ENCODE measurements around the gene TAOK3.
"Not testable (repeated sequence)": the region's sequence is repeated elsewhere in the genome, so short reads cannot be mapped to it uniquely, and the experiment has no call there.

Gene TAOK3

DNA sequence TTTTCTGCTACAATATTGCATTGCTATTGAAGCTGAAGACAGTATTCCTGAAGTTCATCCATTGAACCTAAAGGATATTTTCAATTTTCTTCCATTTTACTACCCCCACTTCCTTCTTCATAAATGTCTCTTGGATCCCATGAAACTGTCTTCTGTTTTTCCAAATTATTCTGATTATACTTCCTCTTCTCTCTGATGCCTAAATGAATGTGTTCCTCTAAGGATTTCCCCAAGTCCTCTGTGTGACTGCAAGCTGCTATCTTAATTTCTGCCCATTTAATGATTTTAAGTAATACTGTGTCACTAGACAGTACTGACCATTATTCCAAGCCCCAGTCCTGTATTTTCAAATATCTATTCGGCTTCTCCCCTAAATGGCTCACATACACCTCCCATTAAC, 102.9 kb downstream of the TAOK3 start:
- H3K27ac Mint-ChIP-seq = no peak overlapping the region
- H3K27me3 Mint-ChIP-seq (ENCODE audit: low read depth) = no peaks in the 10 kb centered on the region
- H3K4me1 Mint-ChIP-seq (ENCODE audit: low read depth) = peaks cover 12% of the 10 kb centered on the region
- H3K4me3 Mint-ChIP-seq = no peak overlapping the region
- H3K36me3 Mint-ChIP-seq (ENCODE audit: low read depth) = peaks cover 8% of the 10 kb centered on the region
- H3K9me3 Mint-ChIP-seq = no peaks in the 10 kb centered on the region

DNA sequence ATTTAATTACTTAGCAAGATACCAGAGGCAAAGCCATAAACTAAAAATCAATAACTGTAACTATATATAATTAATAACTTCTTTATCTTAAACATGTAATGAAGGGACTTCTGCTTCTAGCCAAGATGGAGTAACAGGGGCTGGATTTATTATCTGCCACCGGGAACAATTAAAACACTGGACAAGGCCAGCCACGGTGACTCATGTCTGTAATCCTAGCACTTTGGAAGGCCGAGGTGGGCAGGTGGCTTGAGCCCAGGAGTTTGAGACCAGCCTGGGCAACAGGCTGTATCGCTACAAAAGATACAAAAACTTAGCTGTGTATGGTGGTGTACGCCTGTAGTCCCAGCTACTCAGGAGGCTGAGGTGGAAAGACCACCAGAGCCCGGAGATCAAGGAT, 113.6 kb downstream of the TAOK3 start:
- Mint-ChIP-seq H3K4me3 (no peak overlapping the region), H3K36me3 (ENCODE audit: low read depth) (peaks cover 30% of the 10 kb centered on the region), H3K27me3 (ENCODE audit: low read depth) (no peaks in the 10 kb centered on the region), H3K4me1 (ENCODE audit: low read depth) (peaks cover 5% of the 10 kb centered on the region), H3K9me3 (peaks cover 7% of the 10 kb centered on the region), H3K27ac (no peak overlapping the region)

DNA sequence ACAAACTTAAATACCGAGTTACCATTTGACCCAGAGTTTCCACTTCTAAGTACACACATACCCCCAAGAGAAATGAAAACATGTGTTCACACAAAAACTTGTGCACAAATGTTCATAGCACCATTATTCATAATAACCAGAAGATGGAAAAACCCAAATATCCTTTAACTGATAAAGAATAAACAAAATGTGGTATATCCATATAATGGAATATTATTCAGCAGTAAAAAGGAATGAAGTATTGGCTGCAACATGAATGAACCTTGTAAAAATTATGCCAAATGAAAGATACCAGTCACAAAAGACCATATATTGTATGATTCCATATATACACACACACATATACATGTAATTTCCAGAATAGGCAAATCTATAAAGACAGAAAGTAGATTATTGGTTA, 116.4 kb downstream of the TAOK3 start:
- Mint-ChIP-seq H3K4me1 (ENCODE audit: low read depth) (peaks cover 3% of the 10 kb centered on the region), H3K36me3 (ENCODE audit: low read depth) (peaks cover 25% of the 10 kb centered on the region), H3K9me3 (peaks cover 7% of the 10 kb centered on the region), H3K27ac (no peak overlapping the region), H3K4me3 (no peak overlapping the region), H3K27me3 (ENCODE audit: low read depth) (no peaks in the 10 kb centered on the region)

DNA sequence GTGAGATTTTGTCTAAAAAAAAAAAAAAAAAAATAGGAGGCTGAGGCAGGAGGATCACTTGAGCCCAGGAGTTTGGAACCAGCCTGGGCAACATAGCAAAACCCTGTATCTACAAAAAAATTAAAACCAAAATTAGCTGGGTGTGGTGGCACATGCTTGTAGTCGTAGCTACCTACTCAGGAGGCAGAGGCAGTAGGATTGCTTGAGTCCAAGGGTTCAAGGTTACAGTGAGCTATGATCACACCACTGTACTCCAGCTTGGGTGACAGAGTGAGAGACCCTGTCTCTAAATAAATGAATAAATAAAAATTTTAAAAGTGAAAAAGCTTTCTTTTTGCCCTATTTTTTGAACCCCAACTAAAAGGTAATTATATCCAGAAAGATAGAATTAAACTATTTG, 123.2 kb downstream of the TAOK3 start:
- Mint-ChIP-seq H3K27me3 (ENCODE audit: low read depth) (no peaks in the 10 kb centered on the region), H3K9me3 (no peaks in the 10 kb centered on the region), H3K36me3 (ENCODE audit: low read depth) (peaks cover 6% of the 10 kb centered on the region), H3K4me1 (ENCODE audit: low read depth) (peaks cover 1% of the 10 kb centered on the region), H3K4me3 (no peak overlapping the region), H3K27ac (no peak overlapping the region)

DNA sequence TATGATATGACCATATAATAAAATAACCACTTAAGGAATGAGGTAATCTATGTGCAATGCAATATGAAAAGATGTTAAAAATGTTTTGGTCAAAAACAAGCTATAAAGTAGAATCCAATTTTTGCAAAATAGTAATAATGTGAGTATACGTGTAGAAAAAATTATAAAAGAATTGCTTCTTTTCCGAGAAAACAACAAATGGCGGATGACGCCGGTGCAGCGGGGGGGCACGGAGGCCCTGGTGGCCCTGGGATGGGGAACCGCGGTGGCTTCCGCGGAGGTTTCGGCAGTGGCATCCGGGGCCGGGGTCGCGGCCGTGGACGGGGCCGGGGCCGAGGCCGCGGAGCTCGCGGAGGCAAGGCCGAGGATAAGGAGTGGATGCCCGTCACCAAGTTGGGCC, 126.8 kb downstream of the TAOK3 start:
- not testable (repeated sequence) for H3K4me3 Mint-ChIP-seq; H3K27ac Mint-ChIP-seq; H3K27me3 Mint-ChIP-seq (ENCODE audit: low read depth); H3K36me3 Mint-ChIP-seq (ENCODE audit: low read depth); H3K4me1 Mint-ChIP-seq (ENCODE audit: low read depth); H3K9me3 Mint-ChIP-seq

DNA sequence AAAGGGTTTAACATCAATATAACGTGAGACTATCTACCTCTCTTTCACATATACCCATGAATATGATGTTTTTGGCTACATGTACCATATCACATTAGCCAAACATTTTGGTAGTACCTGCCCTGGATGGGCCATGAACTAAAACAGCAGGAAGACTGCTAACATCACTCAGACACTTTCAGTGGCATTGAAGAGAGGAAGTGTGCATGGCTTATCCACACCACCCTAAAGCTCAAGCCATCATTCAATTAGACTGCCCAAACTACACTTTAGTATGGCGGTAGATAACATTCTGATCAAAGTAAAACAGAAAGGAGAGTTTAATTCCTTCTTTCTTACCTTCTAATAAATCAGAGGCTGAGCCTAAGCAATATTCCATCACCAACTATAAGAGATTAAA, 133.8 kb downstream of the TAOK3 start:
- no peak overlapping the region for H3K27ac Mint-ChIP-seq
- peaks cover 9% of the 10 kb centered on the region for H3K4me1 Mint-ChIP-seq (ENCODE audit: low read depth)
- H3K9me3 Mint-ChIP-seq = no peaks in the 10 kb centered on the region
- H3K27me3 Mint-ChIP-seq (ENCODE audit: low read depth) = no peaks in the 10 kb centered on the region
- peaks cover 21% of the 10 kb centered on the region for H3K36me3 Mint-ChIP-seq (ENCODE audit: low read depth)
- H3K4me3 Mint-ChIP-seq = no peak overlapping the region

DNA sequence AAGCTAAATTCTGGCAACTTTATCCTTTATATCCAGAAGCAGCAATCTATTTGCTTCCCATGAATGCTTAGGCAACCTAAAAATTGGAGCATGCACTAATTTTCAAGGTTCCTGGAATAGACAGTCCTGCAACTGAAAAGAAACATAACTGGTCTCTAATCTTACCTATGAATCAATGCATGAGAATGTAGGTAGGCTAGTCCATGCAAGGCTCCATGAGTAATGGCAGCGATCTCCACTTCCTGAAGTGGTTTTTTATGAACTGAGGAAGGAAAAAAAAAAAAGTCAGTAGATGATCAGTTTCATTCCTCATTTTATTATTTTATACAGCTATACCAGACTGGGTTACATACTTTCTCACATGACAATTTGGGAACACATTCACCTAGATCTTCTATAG, 134.8 kb downstream of the TAOK3 start:
- H3K27ac Mint-ChIP-seq = no peak overlapping the region
- H3K9me3 Mint-ChIP-seq = peaks cover 4% of the 10 kb centered on the region
- no peaks in the 10 kb centered on the region for H3K27me3 Mint-ChIP-seq (ENCODE audit: low read depth)
- H3K4me1 Mint-ChIP-seq (ENCODE audit: low read depth) = peaks cover 9% of the 10 kb centered on the region
- H3K36me3 Mint-ChIP-seq (ENCODE audit: low read depth) = peaks cover 23% of the 10 kb centered on the region
- H3K4me3 Mint-ChIP-seq = no peak overlapping the region

DNA sequence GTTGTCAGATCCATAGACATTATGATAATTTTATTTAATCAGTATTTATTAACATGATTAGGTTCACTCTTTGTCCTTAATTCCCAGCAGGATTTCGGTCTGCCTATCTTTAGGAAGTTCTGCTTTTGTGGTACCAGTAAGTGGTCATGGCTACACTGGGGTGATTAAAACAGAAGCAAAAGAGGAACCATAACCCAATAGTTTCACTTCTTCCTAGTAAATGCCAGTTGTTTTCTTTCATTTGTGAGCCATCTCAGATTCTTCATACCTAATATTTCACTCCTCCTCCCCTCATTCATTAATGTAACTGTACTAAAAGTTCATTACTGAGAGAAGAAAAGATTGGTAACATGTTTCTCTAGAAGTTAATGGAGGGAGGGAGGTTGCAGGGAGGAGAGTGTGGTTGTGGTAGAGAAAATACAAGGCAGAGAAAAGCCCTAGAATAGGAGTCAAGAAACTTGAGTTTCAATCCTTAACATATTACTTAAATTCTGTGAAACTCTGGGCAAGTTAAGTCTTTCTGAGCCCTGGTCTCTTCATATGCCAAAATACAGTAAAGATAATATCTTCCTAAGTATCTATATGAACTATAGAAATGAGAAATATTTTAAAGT, 135.5 kb downstream of the TAOK3 start:
- Mint-ChIP-seq H3K9me3 (peaks cover 4% of the 10 kb centered on the region), H3K4me3 (no peak overlapping the region), H3K36me3 (ENCODE audit: low read depth) (peaks cover 29% of the 10 kb centered on the region), H3K27me3 (ENCODE audit: low read depth) (no peaks in the 10 kb centered on the region), H3K27ac (no peak overlapping the region), H3K4me1 (ENCODE audit: low read depth) (peaks cover 9% of the 10 kb centered on the region)

DNA sequence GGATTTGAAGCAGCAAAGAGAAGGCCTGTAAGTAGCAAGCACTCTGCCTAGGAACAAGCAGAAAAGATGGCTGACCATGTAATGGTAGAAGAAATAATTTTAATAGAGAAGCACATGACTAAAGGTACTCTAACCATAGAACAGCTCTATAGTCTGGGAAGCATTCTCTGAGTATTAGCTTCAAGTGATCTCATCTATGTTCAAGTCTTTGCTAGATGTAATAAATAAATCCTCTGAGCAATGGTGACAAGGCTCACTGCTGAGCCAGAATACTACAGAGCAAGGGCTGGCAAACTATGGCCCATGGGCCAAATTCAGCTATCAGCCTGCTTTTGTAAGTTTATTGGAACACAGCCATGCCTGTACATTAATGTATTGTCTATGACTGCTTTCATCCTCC, 152.0 kb downstream of the TAOK3 start:
- Mint-ChIP-seq H3K9me3 (no peaks in the 10 kb centered on the region), H3K4me3 (no peak overlapping the region), H3K27me3 (ENCODE audit: low read depth) (no peaks in the 10 kb centered on the region), H3K36me3 (ENCODE audit: low read depth) (peaks cover 2% of the 10 kb centered on the region), H3K4me1 (ENCODE audit: low read depth) (no peaks in the 10 kb centered on the region), H3K27ac (no peak overlapping the region)

DNA sequence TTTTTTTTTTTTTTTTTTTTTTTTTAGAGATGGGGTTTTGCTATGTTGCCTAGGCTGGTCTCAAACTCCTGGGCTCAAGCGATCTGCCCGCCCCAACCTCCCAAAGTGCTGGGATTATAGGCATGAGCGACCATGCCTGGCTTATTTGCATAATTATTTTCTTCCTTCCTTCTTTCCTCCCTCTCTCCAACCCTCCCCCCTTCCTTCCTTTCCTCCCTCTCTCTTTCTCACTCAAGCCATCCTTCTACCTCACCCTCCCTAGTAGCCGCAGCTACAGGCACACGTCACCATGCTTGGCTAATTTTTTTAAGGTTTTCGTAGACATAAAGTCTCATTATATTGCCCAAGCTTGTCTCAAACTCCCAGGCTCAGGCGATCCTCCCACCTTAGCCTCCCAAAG, 152.9 kb downstream of the TAOK3 start:
- Mint-ChIP-seq H3K4me3 (no peak overlapping the region), H3K27me3 (ENCODE audit: low read depth) (no peaks in the 10 kb centered on the region), H3K9me3 (no peaks in the 10 kb centered on the region), H3K27ac (no peak overlapping the region), H3K4me1 (ENCODE audit: low read depth) (no peaks in the 10 kb centered on the region), H3K36me3 (ENCODE audit: low read depth) (peaks cover 2% of the 10 kb centered on the region)

DNA sequence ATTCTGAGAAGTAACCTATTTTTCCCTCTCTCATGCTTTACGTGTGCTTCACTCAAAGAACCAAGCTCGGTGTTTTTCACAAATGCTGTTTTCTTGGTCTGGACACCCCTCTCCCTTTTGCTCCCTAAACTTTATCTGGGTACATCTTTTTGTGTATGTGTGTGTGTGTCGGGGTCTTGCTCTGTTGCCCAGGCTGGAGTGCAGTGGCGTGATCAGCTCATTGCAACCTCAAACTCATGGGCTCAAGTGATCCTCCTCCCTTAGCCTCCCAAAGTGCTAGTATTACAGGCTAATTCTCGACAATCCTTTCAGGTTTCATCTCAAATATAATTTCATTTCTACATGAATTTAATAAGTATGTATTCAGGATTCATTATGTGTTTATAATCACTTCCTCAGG, 153.6 kb downstream of the TAOK3 start:
- no peaks in the 10 kb centered on the region for H3K9me3 Mint-ChIP-seq
- no peak overlapping the region for H3K4me3 Mint-ChIP-seq
- H3K27me3 Mint-ChIP-seq (ENCODE audit: low read depth) = no peaks in the 10 kb centered on the region
- no peaks in the 10 kb centered on the region for H3K4me1 Mint-ChIP-seq (ENCODE audit: low read depth)
- H3K27ac Mint-ChIP-seq = no peak overlapping the region
- H3K36me3 Mint-ChIP-seq (ENCODE audit: low read depth) = peaks cover 2% of the 10 kb centered on the region

DNA sequence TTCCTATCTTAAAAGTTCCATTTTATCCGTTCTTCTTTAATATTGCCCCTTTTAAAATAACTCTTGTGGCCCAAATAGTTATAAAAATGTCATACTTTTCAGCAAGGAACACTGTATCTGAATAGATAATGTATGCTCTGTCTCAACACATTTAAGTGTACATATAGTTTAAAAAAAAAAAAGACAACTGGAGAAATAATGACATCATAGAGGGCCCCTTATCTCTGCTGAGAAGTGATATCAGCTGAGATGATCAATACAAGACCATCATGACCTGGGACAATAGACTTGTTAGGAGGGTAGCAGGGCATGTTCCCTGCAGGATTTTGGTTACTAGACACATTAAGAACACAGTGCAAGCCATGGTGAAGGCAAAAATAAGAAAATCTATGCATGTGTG, 159.3 kb downstream of the TAOK3 start:
- Mint-ChIP-seq H3K9me3 (no peaks in the 10 kb centered on the region), H3K36me3 (ENCODE audit: low read depth) (peaks cover 16% of the 10 kb centered on the region), H3K4me3 (no peak overlapping the region), H3K27me3 (ENCODE audit: low read depth) (no peaks in the 10 kb centered on the region), H3K27ac (no peak overlapping the region), H3K4me1 (ENCODE audit: low read depth) (no peaks in the 10 kb centered on the region)

DNA sequence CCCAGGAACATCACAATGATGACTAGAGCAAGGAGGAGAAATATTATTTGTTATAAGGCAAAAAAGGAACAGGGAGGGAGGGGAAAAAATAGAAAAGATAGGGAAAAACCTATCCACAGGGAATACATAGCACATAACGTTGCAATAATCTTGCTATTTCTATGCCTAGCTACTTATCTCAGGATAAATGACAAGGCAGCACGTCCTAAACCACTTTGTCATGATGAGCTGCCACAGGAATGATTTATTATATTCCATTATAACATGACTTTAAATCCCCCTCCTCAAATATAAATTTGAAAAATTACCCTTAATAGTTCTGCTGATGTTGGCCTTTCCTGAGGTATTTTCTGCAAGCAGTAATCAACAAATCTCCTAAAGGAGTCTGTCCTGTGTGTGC, 160.1 kb downstream of the TAOK3 start:
- no peaks in the 10 kb centered on the region for H3K9me3 Mint-ChIP-seq
- peaks cover 20% of the 10 kb centered on the region for H3K36me3 Mint-ChIP-seq (ENCODE audit: low read depth)
- no peak overlapping the region for H3K4me3 Mint-ChIP-seq
- no peak overlapping the region for H3K27ac Mint-ChIP-seq
- H3K4me1 Mint-ChIP-seq (ENCODE audit: low read depth) = no peaks in the 10 kb centered on the region
- H3K27me3 Mint-ChIP-seq (ENCODE audit: low read depth) = no peaks in the 10 kb centered on the region

DNA sequence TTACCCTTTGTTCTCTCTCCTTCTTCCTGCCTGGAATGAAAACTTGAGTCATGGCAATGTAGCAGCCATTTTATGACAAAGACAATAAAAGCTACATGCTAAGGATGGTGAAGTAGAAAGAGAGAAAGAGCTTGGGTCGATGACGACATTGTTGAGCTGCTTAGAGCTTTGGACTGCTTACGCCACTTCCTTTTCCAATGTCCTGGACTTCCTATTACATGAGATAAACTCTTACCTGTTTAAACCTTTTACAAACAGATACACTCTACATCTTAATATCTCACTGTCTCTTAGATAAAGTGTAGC, 166.6 kb downstream of the TAOK3 start:
- peaks cover 7% of the 10 kb centered on the region for H3K4me1 Mint-ChIP-seq (ENCODE audit: low read depth)
- H3K4me3 Mint-ChIP-seq = no peak overlapping the region
- peak overlapping the region; percentile 41 for H3K27ac Mint-ChIP-seq
- no peaks in the 10 kb centered on the region for H3K9me3 Mint-ChIP-seq
- H3K36me3 Mint-ChIP-seq (ENCODE audit: low read depth) = peaks cover 6% of the 10 kb centered on the region
- H3K27me3 Mint-ChIP-seq (ENCODE audit: low read depth) = no peaks in the 10 kb centered on the region

DNA sequence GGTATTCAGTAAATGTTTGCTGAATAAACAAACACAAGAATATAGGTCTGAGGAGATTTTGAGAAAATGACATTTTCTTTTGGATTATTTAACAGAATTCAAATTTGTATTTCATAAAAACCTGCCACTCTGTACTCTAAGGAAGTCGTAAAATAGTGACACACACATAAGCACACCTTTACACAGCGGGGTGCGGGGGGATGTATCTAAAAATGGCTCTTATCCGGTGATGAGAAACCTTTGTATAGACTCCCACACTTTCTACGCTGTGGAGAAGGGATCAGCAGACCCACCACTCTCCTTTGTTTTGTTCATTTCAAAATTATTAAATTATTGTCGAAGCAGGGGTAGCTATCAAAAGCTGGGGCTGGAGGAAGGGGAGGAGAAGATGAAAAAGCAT, 178.7 kb downstream of the TAOK3 start:
- no peaks in the 10 kb centered on the region for H3K9me3 Mint-ChIP-seq
- no peak overlapping the region for H3K27ac Mint-ChIP-seq
- H3K4me1 Mint-ChIP-seq (ENCODE audit: low read depth) = no peaks in the 10 kb centered on the region
- H3K27me3 Mint-ChIP-seq (ENCODE audit: low read depth) = no peaks in the 10 kb centered on the region
- peaks cover 21% of the 10 kb centered on the region for H3K36me3 Mint-ChIP-seq (ENCODE audit: low read depth)
- H3K4me3 Mint-ChIP-seq = no peak overlapping the region

DNA sequence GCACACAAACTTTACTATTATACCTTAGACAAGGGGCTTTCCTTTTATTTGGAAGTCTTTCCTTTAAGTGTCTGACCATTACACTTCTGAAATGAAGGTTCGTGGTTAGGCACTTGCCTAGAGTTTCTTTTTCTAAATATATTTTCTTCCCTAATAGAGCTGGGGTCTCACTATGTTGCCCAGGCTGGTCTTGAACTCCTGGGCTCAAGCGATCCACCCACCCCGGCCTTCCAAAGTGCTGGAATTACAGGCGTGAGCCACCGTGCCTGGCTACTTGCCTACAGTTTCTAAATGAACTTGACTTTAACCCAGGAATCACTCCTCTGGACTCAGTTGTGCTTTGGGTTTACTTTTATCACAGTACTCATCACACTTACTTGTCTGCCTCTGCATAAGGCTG, 179.2 kb downstream of the TAOK3 start:
- Mint-ChIP-seq H3K9me3 (no peaks in the 10 kb centered on the region), H3K36me3 (ENCODE audit: low read depth) (peaks cover 20% of the 10 kb centered on the region), H3K4me3 (no peak overlapping the region), H3K4me1 (ENCODE audit: low read depth) (no peaks in the 10 kb centered on the region), H3K27me3 (ENCODE audit: low read depth) (no peaks in the 10 kb centered on the region), H3K27ac (no peak overlapping the region)

All from T-helper 1 cell treated with Interleukin-12 subunit alpha and Interleukin-12 subunit beta and Interleukin-4 antibody, amounts not matched to agents 30 μg/mL and 1 μg/mL, for 36 hours (primary cell).